Measurements from ENCODE around the gene TNFRSF1A. TPM values are rescaled to one million over a fixed set of nuclear protein-coding genes. Genes with fewer than 3 reads are reported as not detected.
A peak's percentile ranks its signal among the peaks of the same experiment; 100 is the strongest.

The TNFRSF1A gene
- total and polyA plus RNA-seq, 7 donors = 38.8 to 224 (median 117) TPM

DNA sequence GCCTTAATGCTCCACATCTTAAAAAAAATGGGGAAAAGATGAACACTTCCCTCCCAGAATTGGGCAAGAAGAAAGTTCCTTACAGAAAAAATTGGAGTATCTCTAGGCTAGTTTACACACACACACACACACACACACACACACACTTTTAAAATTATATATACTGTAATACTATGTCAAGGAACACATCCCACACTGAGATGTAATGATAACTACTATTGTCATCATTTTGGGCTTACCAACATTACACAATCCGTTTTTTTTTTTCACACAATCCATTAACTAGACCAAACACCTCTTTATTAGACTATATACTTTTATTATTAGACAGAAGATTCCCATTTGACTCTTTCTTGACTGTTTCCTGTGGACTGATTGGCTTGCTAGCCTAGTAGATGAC is 44.6 kb upstream of the TNFRSF1A start:
- WGBS, 3 donors = 71 to 75% (median 73%) methylated on average over 1 of the region's 1 CpG
- DNase-seq (no peak), ATAC-seq (no peak)
- peaks cover 28% of the 10 kb centered on the region for H3K4me1 ChIP-seq
- intact Hi-C loops (cut with DNase I) = no loop called here
- H3K36me3 ChIP-seq (ENCODE audit: insufficient read depth in 1 of 2, low read depth in 1 of 2) = peaks cover 15 to 54% of the 10 kb centered on the region in 2 donors
- TF ChIP-seq, protein P1, sequence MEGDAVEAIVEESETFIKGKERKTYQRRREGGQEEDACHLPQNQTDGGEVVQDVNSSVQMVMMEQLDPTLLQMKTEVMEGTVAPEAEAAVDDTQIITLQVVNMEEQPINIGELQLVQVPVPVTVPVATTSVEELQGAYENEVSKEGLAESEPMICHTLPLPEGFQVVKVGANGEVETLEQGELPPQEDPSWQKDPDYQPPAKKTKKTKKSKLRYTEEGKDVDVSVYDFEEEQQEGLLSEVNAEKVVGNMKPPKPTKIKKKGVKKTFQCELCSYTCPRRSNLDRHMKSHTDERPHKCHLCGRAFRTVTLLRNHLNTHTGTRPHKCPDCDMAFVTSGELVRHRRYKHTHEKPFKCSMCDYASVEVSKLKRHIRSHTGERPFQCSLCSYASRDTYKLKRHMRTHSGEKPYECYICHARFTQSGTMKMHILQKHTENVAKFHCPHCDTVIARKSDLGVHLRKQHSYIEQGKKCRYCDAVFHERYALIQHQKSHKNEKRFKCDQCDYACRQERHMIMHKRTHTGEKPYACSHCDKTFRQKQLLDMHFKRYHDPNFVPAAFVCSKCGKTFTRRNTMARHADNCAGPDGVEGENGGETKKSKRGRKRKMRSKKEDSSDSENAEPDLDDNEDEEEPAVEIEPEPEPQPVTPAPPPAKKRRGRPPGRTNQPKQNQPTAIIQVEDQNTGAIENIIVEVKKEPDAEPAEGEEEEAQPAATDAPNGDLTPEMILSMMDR (IDR thresholded peaks at IDR 0.05) = no peak
- H3K9me3 ChIP-seq = no peaks in the 10 kb centered on the region
- H3K27ac ChIP-seq = no peak overlapping the region
- no peak overlapping the region for H3K4me3 ChIP-seq
- no peaks in the 10 kb centered on the region for H3K27me3 ChIP-seq (ENCODE audit: insufficient read depth in 3 of 3, low read length in 2 of 3)

DNA sequence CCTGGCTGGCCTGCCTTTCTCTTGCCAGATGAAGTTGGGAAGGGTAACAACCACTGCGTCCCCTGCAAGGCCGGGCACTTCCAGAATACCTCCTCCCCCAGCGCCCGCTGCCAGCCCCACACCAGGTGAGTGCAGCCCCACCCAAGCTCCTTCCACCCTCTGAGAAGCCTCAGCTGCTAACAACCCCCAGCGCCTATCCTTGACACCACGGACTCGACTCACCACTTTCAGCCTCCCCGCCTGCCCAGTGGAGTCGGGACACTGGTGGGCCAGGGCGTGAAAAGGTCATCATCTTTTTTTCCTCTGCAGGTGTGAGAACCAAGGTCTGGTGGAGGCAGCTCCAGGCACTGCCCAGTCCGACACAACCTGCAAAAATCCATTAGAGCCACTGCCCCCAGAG is 44.2 kb upstream of the TNFRSF1A start:
- intact Hi-C loops (cut with DNase I) = no loop called here
- no peak for DNase-seq
- Histone ChIP-seq H3K27me3 (ENCODE audit: insufficient read depth in 3 of 3, low read length in 2 of 3) (no peaks in the 10 kb centered on the region), H3K9me3 (no peaks in the 10 kb centered on the region), H3K4me3 (no peak overlapping the region), H3K36me3 (ENCODE audit: insufficient read depth in 1 of 2, low read depth in 1 of 2) (peaks cover 15 to 50% of the 10 kb centered on the region in 2 donors), H3K27ac (no peak overlapping the region), H3K4me1 (peaks cover 28% of the 10 kb centered on the region)
- ATAC-seq = no peak
- WGBS, 3 donors = 80 to 93% (median 82%) methylated on average over 11 of the region's 11 CpGs
- TF ChIP-seq, protein P1 (IDR thresholded peaks at IDR 0.05) = no peak

DNA sequence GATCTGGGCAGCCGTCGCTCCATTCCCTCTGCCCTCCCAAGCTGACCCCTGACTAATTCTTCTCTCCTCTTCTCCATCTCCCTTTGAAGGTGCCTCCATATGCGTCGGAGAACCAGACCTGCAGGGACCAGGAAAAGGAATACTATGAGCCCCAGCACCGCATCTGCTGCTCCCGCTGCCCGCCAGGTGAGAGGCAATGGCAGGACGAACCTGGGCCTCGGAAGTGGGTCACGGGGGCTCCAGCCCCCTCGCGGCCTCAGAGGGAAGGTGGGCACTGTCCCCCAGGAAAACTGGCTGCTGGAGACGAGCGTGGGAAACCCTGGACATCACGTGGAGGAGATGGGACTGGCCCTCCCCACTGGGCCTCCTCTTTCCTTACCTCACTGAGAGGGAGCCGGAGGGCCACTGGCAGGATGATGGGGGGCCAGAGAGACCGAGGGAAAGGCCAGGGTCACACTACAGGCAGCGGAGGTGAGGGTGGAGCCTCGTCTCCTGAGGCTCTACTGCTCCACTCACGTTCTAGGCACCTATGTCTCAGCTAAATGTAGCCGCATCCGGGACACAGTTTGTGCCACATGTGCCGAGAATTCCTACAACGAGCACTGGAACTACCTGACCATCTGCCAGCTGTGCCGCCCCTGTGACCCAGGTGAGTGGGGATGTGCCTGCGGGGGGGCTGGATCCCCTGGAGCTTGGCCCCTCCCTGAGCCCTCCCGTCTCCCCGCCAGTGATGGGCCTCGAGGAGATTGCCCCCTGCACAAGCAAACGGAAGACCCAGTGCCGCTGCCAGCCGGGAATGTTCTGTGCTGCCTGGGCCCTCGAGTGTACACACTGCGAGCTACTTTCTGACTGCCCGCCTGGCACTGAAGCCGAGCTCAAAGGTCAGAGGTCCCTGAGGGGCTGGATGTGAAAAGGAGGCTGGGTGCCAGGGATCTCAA is 42.9 kb upstream of the TNFRSF1A start:
- no peaks in the 10 kb centered on the region for H3K27me3 ChIP-seq (ENCODE audit: insufficient read depth in 3 of 3, low read length in 2 of 3)
- H3K27ac ChIP-seq = peak overlapping the region; percentile 97
- intact Hi-C loops (cut with DNase I) = loop anchor here in 1 of 2 donors (1.0 kb wide), 1 partner anchor 48 kb away; no protein-coding TSS in a partner anchor
- peak overlapping the region; percentile 83 for H3K4me3 ChIP-seq
- peaks cover 28% of the 10 kb centered on the region for H3K4me1 ChIP-seq
- H3K36me3 ChIP-seq (ENCODE audit: insufficient read depth in 1 of 2, low read depth in 1 of 2) = peaks cover 13 to 37% of the 10 kb centered on the region in 2 donors
- TF ChIP-seq, protein P1 (IDR thresholded peaks at IDR 0.05) = no peak
- 55 to 68% (median 57%) methylated on average over 36 of the region's 36 CpGs for WGBS, 3 donors
- peak; percentile 2 to 7 (median 5) for ATAC-seq
- no peaks in the 10 kb centered on the region for H3K9me3 ChIP-seq
- DNase-seq = no peak

DNA sequence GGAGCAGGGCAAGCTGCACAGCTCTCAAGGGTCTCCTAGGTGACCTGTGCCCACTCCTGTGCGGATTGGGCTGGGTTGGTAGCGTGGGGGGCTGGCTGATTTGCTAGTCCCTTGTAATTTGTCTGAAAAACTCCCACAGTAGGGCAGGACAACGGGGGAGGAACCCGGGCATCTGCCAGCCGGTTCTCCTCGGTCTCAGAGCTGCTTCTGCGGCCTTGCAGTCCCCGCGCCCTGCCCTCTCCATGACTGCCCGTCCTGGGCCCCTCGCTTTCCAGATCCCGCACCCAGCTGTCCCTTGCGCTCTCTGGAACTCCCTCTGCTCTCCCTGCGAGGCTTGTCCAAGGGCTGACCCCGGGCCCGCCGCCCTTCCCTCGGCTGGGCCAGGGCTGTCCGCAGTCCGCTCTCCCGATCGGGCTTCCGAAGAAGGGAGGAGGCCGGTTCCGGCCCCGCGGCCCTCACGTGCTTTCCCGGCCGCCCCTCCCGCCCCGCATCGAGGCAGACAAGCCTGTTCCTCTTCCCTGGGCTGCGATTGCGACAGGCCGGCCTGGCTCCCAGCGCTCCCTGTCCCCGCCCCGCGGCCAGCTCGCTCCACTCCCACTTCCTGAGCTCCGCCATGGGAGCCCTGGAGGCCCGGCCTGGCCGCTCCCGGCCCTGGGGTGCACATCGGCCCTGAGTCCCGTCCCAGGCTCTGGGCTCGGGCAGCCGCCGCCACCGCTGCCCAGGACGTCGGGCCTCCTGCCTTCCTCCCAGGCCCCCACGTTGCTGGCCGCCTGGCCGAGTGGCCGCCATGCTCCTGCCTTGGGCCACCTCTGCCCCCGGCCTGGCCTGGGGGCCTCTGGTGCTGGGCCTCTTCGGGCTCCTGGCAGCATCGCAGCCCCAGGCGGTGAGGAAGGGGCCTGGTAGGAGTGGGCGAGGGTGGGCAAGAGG is 42.0 kb upstream of the TNFRSF1A start, which contains the start of gene LTBR:
Gene LTBR (plus strand): TSS at position 591 of the 927 bp plus-strand sequence. CDS start 197 bp downstream, at position 788.
- peak; percentile 98 to 99 for DNase-seq
- peaks cover 13 to 30% of the 10 kb centered on the region in 2 donors for H3K36me3 ChIP-seq (ENCODE audit: insufficient read depth in 1 of 2, low read depth in 1 of 2)
- 2 to 5% (median 4%) methylated on average over 43 to 62 of the region's 62 CpGs for WGBS, 3 donors
- peak within 1 kb of the TSS; percentile 83 for H3K4me3 ChIP-seq
- intact Hi-C loops (cut with DNase I) = loop anchor here (1.0 to 2.0 kb wide), 2 partner anchors 41 to 48 kb away; partner anchors contain the start of gene TNFRSF1A (in 1 of the 2)
- peak within 1 kb of the TSS; percentile 97 for H3K27ac ChIP-seq
- TF ChIP-seq, protein P1 (IDR thresholded peaks at IDR 0.05) = peak; percentile 4
- no peaks in the 10 kb centered on the region for H3K27me3 ChIP-seq (ENCODE audit: insufficient read depth in 3 of 3, low read length in 2 of 3)
- H3K4me1 ChIP-seq = peaks cover 28% of the 10 kb centered on the region
- ATAC-seq = peak; percentile 96 to 98 (median 96)
- no peaks in the 10 kb centered on the region for H3K9me3 ChIP-seq

Data from psoas muscle (tissue), 8 donors.